GF-D8 (cell line): ENCODE data around the gene MCC.

ENCODE experiments used
- DNase-seq: peaks from one replicate; lab custom pipeline; 2025; lab: John Stamatoyannopoulos, UW

The MCC gene

GRCh38 chr5:113244966-113245365, 243.3 kb downstream of the MCC start:
- DNase-seq, result no peak

- DNase-seq, result no peak
These were observed 244.9 kb downstream of the MCC start for GRCh38 chr5:113243349-113243664.

GRCh38 chr5:113242481-113243348, 245.5 kb downstream of the MCC start:
- DNase-seq, result no peak

GRCh38 chr5:113240951-113241726, 247.1 kb downstream of the MCC start:
- DNase-seq, result no peak

GRCh38 chr5:113240032-113240431, 248.2 kb downstream of the MCC start:
- no peak for DNase-seq

GRCh38 chr5:113237893-113238292, 250.4 kb downstream of the MCC start:
- DNase-seq, result no peak

- no peak for DNase-seq
These were observed 251.5 kb downstream of the MCC start for GRCh38 chr5:113236536-113237288.

- DNase-seq, result no peak
These were observed 252.4 kb downstream of the MCC start for GRCh38 chr5:113235884-113236283.

- no peak for DNase-seq
These were observed 253.7 kb downstream of the MCC start for GRCh38 chr5:113234546-113234945.

GRCh38 chr5:113233606-113234005, 254.6 kb downstream of the MCC start:
- DNase-seq, result no peak

GRCh38 chr5:113232667-113233066, 255.6 kb downstream of the MCC start:
- DNase-seq, result no peak

- no peak for DNase-seq
These were observed 256.0 kb downstream of the MCC start for GRCh38 chr5:113232221-113232620.

GRCh38 chr5:113231653-113232000, 256.6 kb downstream of the MCC start:
- no peak for DNase-seq

GRCh38 chr5:113230711-113231652, 257.3 kb downstream of the MCC start:
- DNase-seq, result no peak

GRCh38 chr5:113227798-113228197, 260.5 kb downstream of the MCC start:
- no peak for DNase-seq

- DNase-seq, result no peak
These were observed 262.0 kb downstream of the MCC start for GRCh38 chr5:113226116-113226736.

- DNase-seq, result no peak
These were observed 263.0 kb downstream of the MCC start for GRCh38 chr5:113225259-113225658.

GRCh38 chr5:113224605-113225065, 263.6 kb downstream of the MCC start:
- no peak for DNase-seq

- no peak for DNase-seq
These were observed 264.2 kb downstream of the MCC start for GRCh38 chr5:113223831-113224604.

- DNase-seq, result no peak
These were observed 264.9 kb downstream of the MCC start for GRCh38 chr5:113223315-113223714.
